ENCODE measurements around the gene DNAI7.
A peak's percentile ranks its signal among the peaks of the same experiment; 100 is the strongest.

The DNAI7 gene

DNA sequence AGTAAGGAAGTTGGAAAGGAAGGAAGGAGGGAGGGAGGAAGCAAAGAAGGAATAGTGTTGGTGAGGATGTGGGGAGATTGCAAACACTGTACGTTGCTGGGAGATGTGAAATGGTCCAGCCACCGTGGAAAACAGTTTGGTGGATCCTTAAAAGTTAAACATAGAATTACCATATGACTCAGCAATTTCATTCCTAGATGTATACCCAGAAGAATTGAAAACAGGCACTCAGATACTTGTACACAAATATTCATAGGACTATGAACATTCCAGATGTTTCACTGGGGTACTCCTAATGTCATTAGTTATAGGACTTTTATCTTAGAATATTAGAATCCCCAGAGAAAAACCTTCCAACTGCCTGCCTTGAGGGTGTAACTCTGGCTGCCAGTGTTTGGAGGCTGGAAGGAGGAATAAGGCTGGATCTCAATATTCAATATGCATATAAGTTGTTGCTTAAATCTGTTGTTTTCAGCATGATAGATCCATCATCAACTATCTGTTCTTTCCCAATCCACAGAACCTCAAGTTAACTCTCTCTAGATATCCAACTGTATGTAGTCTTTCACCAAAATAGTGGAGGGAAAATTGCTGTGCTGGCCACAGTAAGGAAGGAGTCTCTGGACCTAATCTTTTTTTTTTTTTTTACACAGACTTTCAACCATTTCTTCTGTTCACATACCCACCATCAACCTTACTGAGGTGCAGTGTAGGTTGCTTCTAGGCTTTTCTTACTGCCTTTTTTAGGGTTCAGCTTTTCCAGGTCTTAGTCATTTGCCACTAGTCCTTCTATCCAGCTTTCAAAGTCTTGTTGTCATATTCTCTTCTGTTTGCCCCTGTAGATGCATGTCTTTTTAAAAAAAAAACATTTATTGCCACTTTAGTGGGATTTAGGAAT is 94.5 kb downstream of the DNAI7 start:
- H3K36me3 ChIP-seq: no peaks in the 10 kb centered on the region
- H3K27ac ChIP-seq: no peak overlapping the region
- DNase-seq: no peak
- TF ChIP-seq, protein P1, sequence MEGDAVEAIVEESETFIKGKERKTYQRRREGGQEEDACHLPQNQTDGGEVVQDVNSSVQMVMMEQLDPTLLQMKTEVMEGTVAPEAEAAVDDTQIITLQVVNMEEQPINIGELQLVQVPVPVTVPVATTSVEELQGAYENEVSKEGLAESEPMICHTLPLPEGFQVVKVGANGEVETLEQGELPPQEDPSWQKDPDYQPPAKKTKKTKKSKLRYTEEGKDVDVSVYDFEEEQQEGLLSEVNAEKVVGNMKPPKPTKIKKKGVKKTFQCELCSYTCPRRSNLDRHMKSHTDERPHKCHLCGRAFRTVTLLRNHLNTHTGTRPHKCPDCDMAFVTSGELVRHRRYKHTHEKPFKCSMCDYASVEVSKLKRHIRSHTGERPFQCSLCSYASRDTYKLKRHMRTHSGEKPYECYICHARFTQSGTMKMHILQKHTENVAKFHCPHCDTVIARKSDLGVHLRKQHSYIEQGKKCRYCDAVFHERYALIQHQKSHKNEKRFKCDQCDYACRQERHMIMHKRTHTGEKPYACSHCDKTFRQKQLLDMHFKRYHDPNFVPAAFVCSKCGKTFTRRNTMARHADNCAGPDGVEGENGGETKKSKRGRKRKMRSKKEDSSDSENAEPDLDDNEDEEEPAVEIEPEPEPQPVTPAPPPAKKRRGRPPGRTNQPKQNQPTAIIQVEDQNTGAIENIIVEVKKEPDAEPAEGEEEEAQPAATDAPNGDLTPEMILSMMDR (IDR thresholded peaks at IDR 0.05; ENCODE audit: low read depth, low read length): no peak
- no peaks in the 10 kb centered on the region for H3K27me3 ChIP-seq (ENCODE audit: insufficient read depth, low read depth, severe bottlenecking)
- H3K4me3 ChIP-seq (ENCODE audit: low read depth, low read length): no peak overlapping the region
- no peaks in the 10 kb centered on the region for H3K9me3 ChIP-seq (ENCODE audit: severe bottlenecking)

DNA sequence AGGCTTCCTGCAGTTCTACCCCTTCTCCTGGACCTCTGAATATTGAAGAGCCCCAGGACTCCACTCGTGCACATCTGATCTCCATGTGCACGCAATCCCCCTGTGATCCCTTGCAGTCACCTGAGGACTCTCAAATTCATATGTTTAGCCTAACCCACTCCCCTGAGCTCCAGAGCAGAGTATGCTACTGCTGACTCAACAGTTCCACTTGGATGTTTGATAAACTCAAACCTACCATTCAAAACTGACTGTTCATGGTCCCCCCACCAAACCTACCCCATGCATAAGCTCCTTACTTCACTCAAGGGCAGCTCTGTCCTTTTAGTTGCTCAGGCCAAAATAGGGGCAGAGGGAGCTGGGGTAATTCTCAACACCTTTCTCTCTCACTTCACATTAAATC is 96.0 kb downstream of the DNAI7 start:
- no peak overlapping the region for H3K27ac ChIP-seq
- H3K36me3 ChIP-seq: no peaks in the 10 kb centered on the region
- DNase-seq: no peak
- no peak overlapping the region for H3K4me3 ChIP-seq (ENCODE audit: low read depth, low read length)
- TF ChIP-seq, protein P1 (IDR thresholded peaks at IDR 0.05; ENCODE audit: low read depth, low read length): no peak
- H3K27me3 ChIP-seq (ENCODE audit: insufficient read depth, low read depth, severe bottlenecking): no peaks in the 10 kb centered on the region
- peaks cover 2% of the 10 kb centered on the region for H3K9me3 ChIP-seq (ENCODE audit: severe bottlenecking)

DNA sequence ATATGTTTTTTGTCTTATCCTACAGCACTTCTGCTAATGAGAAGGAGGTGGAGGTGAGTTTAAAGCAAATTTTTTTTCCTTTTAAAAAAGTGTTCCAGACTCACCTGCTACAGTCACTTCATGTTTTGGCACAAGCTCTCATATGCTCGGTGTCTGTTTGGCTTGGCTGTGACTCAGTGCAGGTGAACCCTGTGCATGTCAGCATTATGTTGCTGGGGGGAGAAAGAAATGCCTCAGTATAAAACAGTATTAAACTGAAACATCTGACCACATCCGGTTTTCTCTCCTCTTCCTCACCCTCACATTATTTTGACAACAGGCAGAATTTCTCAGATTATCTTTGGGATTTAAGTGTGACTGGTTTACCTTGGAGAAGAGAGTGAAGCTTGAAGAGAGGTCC is 105.2 kb downstream of the DNAI7 start:
- H3K36me3 ChIP-seq: no peaks in the 10 kb centered on the region
- H3K27me3 ChIP-seq (ENCODE audit: insufficient read depth, low read depth, severe bottlenecking): no peaks in the 10 kb centered on the region
- no peak for DNase-seq
- H3K9me3 ChIP-seq (ENCODE audit: severe bottlenecking): peaks cover 3% of the 10 kb centered on the region
- H3K27ac ChIP-seq: no peak overlapping the region
- TF ChIP-seq, protein P1 (IDR thresholded peaks at IDR 0.05; ENCODE audit: low read depth, low read length): no peak
- H3K4me3 ChIP-seq (ENCODE audit: low read depth, low read length): no peak overlapping the region

DNA sequence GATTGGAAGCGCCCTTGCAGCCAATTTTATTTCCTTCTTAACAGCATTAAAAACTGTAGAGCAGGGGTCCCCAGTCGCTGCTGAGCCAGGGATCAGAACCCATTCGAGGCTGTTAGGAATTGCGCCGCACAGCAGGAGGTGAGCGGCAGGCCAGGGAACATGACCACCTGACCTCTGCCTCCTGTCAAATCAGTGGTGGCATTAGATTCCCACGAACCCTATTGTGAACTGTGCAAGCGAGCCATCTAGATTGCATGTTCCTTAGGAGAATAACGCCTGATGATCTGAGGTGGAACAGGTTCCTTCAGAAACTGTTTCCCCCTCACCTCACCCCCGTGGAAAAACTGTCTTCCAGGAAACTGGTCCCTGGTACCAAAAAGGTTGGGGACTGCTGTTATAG is 107.4 kb downstream of the DNAI7 start:
- H3K36me3 ChIP-seq: no peaks in the 10 kb centered on the region
- no peak for DNase-seq
- TF ChIP-seq, protein P1 (IDR thresholded peaks at IDR 0.05; ENCODE audit: low read depth, low read length): no peak

DNA sequence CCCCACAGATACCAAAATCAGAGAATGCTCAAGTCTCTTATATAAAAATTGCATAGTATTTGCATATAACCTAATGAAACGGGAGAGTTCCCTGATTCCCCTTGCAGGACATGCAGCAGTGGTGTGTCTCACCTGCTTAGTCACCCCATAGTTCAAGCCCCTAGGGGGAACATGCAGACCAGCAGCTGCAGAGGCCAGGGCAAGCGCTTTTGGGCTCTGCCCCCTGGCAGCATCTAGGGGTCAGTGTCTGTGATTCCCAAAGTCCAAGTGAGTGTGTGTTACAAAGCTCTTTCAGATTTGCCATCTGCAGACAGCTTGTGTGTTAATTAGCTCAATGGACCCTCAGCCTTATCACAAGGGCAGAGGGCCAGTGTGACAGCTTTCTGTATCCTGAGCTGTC is 110.1 kb downstream of the DNAI7 start:
- H3K9me3 ChIP-seq (ENCODE audit: severe bottlenecking): no peaks in the 10 kb centered on the region
- no peaks in the 10 kb centered on the region for H3K27me3 ChIP-seq (ENCODE audit: insufficient read depth, low read depth, severe bottlenecking)
- H3K4me3 ChIP-seq (ENCODE audit: low read depth, low read length): no peak overlapping the region
- TF ChIP-seq, protein P1 (IDR thresholded peaks at IDR 0.05; ENCODE audit: low read depth, low read length): peak; percentile 13; the same call in 1 of the 2 replicates
- H3K27ac ChIP-seq: no peak overlapping the region
- no peaks in the 10 kb centered on the region for H3K36me3 ChIP-seq
- DNase-seq: peak; percentile 29

More for the DNA sequence above, 107.4 kb downstream of the DNAI7 start:
- H3K27me3 ChIP-seq (ENCODE audit: insufficient read depth, low read depth, severe bottlenecking): no peaks in the 10 kb centered on the region
- no peaks in the 10 kb centered on the region for H3K9me3 ChIP-seq (ENCODE audit: severe bottlenecking)
- H3K4me3 ChIP-seq (ENCODE audit: low read depth, low read length): no peak overlapping the region
- no peak overlapping the region for H3K27ac ChIP-seq

Data from WERI-Rb-1 (cell line).